HG03045 (cell line): ENCODE data around the gene SYT1.
"Not testable (repeated sequence)": the region's sequence is repeated elsewhere in the genome, so short reads cannot be mapped to it uniquely, and the experiment has no call there.

Experiments used
- ATAC-seq: cut with Tn5 transposase; IDR thresholded peaks from one replicate; pipeline ENCODE4 v1.9.1; 2021; ENCODE audit warnings: mild to moderate bottlenecking, moderate library complexity; ENCODE audit not compliant: unreplicated experiment

SYT1 gene

GRCh38 chr12:78864403-78864869 is at the start of gene SYT1:
SYT1 (plus strand) TSS chr12:78864774.
- peak; percentile 20 for ATAC-seq

GRCh38 chr12:78818487-78818886 is 46.1 kb upstream of the SYT1 start:
- no peak for ATAC-seq

- no peak for ATAC-seq
Observed at GRCh38 chr12:78820946-78821345, 43.6 kb upstream of the SYT1 start.

- ATAC-seq, result no peak
Observed at GRCh38 chr12:78824918-78825317, 39.7 kb upstream of the SYT1 start.

- ATAC-seq, result no peak
Observed at GRCh38 chr12:78829690-78830089, 34.9 kb upstream of the SYT1 start.

GRCh38 chr12:78835493-78835892 is 29.1 kb upstream of the SYT1 start:
- no peak for ATAC-seq

- not testable (repeated sequence) for ATAC-seq
Observed at GRCh38 chr12:78840518-78841019, 24.0 kb upstream of the SYT1 start.

- ATAC-seq, result no peak
Observed at GRCh38 chr12:78853231-78853630, 11.3 kb upstream of the SYT1 start.

GRCh38 chr12:78863482-78864402 is 832 bp upstream of the SYT1 start:
- ATAC-seq, result peak; percentile 43

- peak; percentile 23 for ATAC-seq
Observed at GRCh38 chr12:78864870-78865463, 393 bp downstream of the SYT1 start.

GRCh38 chr12:78865516-78865915 is 942 bp downstream of the SYT1 start:
- ATAC-seq, result no peak

GRCh38 chr12:78866518-78866917 is 1.9 kb downstream of the SYT1 start:
- no peak for ATAC-seq

- no peak for ATAC-seq
Observed at GRCh38 chr12:78870539-78870938, 6.0 kb downstream of the SYT1 start.

- ATAC-seq, result no peak
Observed at GRCh38 chr12:78871566-78871965, 7.0 kb downstream of the SYT1 start.

- ATAC-seq, result no peak
Observed at GRCh38 chr12:78878459-78878858, 13.9 kb downstream of the SYT1 start.

- ATAC-seq, result no peak
Observed at GRCh38 chr12:78878866-78879265, 14.3 kb downstream of the SYT1 start.

GRCh38 chr12:78880078-78880477 is 15.5 kb downstream of the SYT1 start:
- no peak for ATAC-seq

- no peak for ATAC-seq
Observed at GRCh38 chr12:78881685-78882084, 17.1 kb downstream of the SYT1 start.

- no peak for ATAC-seq
Observed at GRCh38 chr12:78885466-78885865, 20.9 kb downstream of the SYT1 start.

GRCh38 chr12:78886719-78887407 is 22.3 kb downstream of the SYT1 start:
- ATAC-seq, result no peak

GRCh38 chr12:78887444-78887843 is 22.9 kb downstream of the SYT1 start:
- ATAC-seq, result no peak
